ENCODE results near the gene TRPM5. TPM values are rescaled to one million over a fixed set of nuclear protein-coding genes. Genes with fewer than 3 reads are reported as not detected.

TRPM5 gene
- total and polyA plus RNA-seq, 4 donors: 0.05 TPM; not detected in 3

DNA sequence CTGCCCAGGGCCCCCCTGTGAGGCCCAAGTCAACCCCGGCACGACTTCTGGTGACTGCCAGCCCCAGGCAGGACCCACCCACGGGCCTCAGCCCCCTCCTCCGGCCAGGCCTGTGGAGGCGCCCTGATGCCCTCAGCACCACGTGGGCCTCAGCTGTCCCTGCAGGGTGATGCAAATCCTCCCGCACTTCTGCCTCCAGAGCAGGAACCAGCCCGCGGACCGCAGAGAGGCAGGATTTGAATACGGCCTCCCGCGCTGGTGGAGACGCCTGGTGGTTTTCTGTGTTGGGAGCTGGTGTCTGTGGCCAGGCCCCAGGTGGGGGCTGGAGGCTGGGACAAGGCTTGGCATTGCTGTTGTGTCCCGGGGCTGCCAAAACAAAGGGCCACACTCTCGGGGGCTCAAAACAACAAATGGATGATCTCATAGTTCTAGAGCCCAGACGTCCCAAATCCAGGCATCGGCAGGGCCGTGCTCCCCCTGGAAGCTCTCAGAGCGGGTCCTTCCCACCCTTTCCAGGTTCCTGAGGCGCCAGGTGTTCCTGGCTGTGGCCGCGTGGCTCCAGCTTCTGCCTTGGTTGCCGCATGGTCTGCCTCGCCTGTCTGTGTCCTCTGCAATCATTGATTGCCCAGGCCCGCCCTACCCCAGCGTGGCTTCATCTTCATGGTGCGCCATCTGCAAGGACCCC is 19.4 kb downstream of the TRPM5 start:
- WGBS: 78% methylated on average over 28 of the region's 28 CpGs
- peaks cover 0 to 5% (median under 1%) of the 10 kb centered on the region in 4 donors for H3K4me1 ChIP-seq (ENCODE audit: control insufficient read depth in 4 of 4, insufficient read depth in 4 of 4, low read length in 3 of 4)
- no peaks in the 10 kb centered on the region for H3K27me3 ChIP-seq (ENCODE audit: control insufficient read depth in 4 of 4, insufficient read depth in 4 of 4, low read length in 3 of 4)
- H3K4me3 ChIP-seq (ENCODE audit: low read depth in 1 of 3, low read length in 3 of 3): no peak overlapping the region
- no peaks in the 10 kb centered on the region for H3K9me3 ChIP-seq (ENCODE audit: control insufficient read depth in 4 of 4, low read length in 3 of 4)
- H3K36me3 ChIP-seq (ENCODE audit: control insufficient read depth in 4 of 4, insufficient read depth in 3 of 4, low read depth in 1 of 4, low read length in 3 of 4): no peaks in the 10 kb centered on the region
- no peak for DNase-seq (ENCODE audit: low spot score)
- TF ChIP-seq YY1 (IDR thresholded peaks at IDR 0.05): no peak
- H3K27ac ChIP-seq (ENCODE audit: low read depth in 1 of 2, low read length in 2 of 2): no peak overlapping the region
- no peak overlapping the region for H3K9ac ChIP-seq (ENCODE audit: low read depth in 1 of 2, low read length in 2 of 2)

DNA sequence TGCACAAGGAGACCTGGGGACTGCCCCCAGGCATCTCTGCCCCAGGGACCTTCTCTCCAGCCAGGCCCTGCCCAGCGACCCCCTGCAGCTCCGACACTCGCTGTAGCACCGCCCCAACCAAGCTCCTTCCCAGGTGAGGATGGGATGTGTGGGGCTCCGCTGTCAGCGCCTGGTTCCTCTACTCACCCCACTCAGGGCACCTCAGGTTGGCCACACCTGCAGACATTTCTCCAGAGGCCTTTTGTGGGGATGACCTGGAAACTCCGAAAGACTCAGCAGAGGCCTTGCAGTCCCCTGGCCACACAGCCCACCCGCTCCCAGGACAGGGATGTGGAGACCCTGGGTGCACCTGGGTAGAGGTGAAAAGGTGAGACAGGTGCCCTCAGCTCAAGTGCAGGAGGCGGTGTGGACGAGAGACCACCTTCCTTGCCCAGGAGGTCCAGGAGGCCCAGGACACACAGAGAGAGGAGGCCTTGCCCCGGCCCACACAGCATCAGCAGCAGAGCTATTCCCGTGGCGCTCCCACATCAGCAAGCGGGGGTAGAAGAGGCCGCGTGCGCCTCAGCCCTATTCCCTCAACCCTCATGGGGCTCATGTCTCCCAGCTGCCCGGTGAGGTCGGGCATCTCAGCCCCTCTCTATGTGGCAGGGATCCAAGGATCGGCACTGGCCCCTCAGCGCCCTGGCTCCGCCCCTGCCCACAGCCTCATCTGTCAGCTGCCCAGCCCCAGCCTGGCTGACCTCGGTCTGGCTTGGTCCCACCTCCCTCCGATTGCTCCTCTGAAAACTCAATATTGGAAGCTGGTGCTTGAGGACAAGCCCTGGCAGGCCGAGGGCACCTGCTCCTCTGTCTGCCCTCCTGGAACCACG is 20.9 kb downstream of the TRPM5 start:
- H3K36me3 ChIP-seq (ENCODE audit: control insufficient read depth in 4 of 4, insufficient read depth in 3 of 4, low read depth in 1 of 4, low read length in 3 of 4): no peaks in the 10 kb centered on the region
- TF ChIP-seq TAF1 (conservative IDR thresholded peaks at IDR 0.05): no peak
- TF ChIP-seq FOXA2 (IDR thresholded peaks at IDR 0.05): no peak
- TF ChIP-seq RXRA (IDR thresholded peaks at IDR 0.05): no peak
- no peak for TF ChIP-seq EGR1 (IDR thresholded peaks at IDR 0.05; ENCODE audit: low read depth in 2 of 2)
- no peak for TF ChIP-seq YY1 (IDR thresholded peaks at IDR 0.05)
- TF ChIP-seq, protein P1, sequence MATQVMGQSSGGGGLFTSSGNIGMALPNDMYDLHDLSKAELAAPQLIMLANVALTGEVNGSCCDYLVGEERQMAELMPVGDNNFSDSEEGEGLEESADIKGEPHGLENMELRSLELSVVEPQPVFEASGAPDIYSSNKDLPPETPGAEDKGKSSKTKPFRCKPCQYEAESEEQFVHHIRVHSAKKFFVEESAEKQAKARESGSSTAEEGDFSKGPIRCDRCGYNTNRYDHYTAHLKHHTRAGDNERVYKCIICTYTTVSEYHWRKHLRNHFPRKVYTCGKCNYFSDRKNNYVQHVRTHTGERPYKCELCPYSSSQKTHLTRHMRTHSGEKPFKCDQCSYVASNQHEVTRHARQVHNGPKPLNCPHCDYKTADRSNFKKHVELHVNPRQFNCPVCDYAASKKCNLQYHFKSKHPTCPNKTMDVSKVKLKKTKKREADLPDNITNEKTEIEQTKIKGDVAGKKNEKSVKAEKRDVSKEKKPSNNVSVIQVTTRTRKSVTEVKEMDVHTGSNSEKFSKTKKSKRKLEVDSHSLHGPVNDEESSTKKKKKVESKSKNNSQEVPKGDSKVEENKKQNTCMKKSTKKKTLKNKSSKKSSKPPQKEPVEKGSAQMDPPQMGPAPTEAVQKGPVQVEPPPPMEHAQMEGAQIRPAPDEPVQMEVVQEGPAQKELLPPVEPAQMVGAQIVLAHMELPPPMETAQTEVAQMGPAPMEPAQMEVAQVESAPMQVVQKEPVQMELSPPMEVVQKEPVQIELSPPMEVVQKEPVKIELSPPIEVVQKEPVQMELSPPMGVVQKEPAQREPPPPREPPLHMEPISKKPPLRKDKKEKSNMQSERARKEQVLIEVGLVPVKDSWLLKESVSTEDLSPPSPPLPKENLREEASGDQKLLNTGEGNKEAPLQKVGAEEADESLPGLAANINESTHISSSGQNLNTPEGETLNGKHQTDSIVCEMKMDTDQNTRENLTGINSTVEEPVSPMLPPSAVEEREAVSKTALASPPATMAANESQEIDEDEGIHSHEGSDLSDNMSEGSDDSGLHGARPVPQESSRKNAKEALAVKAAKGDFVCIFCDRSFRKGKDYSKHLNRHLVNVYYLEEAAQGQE (IDR thresholded peaks at IDR 0.05): no peak
- TF ChIP-seq, protein P2, sequence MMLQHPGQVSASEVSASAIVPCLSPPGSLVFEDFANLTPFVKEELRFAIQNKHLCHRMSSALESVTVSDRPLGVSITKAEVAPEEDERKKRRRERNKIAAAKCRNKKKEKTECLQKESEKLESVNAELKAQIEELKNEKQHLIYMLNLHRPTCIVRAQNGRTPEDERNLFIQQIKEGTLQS (IDR thresholded peaks at IDR 0.05): no peak
- TF ChIP-seq RAD21 (IDR thresholded peaks at IDR 0.05): no peak
- no peak for TF ChIP-seq HNF4G (IDR thresholded peaks at IDR 0.05)
- TF ChIP-seq JUND (IDR thresholded peaks at IDR 0.05): no peak
- TF ChIP-seq, protein P3, sequence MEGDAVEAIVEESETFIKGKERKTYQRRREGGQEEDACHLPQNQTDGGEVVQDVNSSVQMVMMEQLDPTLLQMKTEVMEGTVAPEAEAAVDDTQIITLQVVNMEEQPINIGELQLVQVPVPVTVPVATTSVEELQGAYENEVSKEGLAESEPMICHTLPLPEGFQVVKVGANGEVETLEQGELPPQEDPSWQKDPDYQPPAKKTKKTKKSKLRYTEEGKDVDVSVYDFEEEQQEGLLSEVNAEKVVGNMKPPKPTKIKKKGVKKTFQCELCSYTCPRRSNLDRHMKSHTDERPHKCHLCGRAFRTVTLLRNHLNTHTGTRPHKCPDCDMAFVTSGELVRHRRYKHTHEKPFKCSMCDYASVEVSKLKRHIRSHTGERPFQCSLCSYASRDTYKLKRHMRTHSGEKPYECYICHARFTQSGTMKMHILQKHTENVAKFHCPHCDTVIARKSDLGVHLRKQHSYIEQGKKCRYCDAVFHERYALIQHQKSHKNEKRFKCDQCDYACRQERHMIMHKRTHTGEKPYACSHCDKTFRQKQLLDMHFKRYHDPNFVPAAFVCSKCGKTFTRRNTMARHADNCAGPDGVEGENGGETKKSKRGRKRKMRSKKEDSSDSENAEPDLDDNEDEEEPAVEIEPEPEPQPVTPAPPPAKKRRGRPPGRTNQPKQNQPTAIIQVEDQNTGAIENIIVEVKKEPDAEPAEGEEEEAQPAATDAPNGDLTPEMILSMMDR (IDR thresholded peaks at IDR 0.05; ENCODE audit: low read depth, low read length, missing input control): no peak
- TF ChIP-seq HNF4A (conservative IDR thresholded peaks at IDR 0.05): no peak
- TF ChIP-seq, protein P4, sequence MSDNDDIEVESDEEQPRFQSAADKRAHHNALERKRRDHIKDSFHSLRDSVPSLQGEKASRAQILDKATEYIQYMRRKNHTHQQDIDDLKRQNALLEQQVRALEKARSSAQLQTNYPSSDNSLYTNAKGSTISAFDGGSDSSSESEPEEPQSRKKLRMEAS (IDR thresholded peaks at IDR 0.05): no peak
- TF ChIP-seq GABPA (IDR thresholded peaks at IDR 0.05 in 1 of 2, conservative IDR thresholded peaks at IDR 0.05 in 1 of 2): no peak
- no peak for TF ChIP-seq SP1 (IDR thresholded peaks at IDR 0.05)
- TF ChIP-seq NR2F2 (IDR thresholded peaks at IDR 0.05): no peak
- TF ChIP-seq FOXA1 (IDR thresholded peaks at IDR 0.05): no peak
- no peak overlapping the region for H3K9ac ChIP-seq (ENCODE audit: low read depth in 1 of 2, low read length in 2 of 2)
- peaks cover 0 to 8% (median under 1%) of the 10 kb centered on the region in 4 donors for H3K4me1 ChIP-seq (ENCODE audit: control insufficient read depth in 4 of 4, insufficient read depth in 4 of 4, low read length in 3 of 4)
- no peak overlapping the region for H3K4me3 ChIP-seq (ENCODE audit: low read depth in 1 of 3, low read length in 3 of 3)
- 81% methylated on average over 26 of the region's 26 CpGs for WGBS
- H3K27ac ChIP-seq (ENCODE audit: low read depth in 1 of 2, low read length in 2 of 2): no peak overlapping the region
- H3K9me3 ChIP-seq (ENCODE audit: control insufficient read depth in 4 of 4, low read length in 3 of 4): no peaks in the 10 kb centered on the region
- DNase-seq (ENCODE audit: low spot score): no peak
- no peaks in the 10 kb centered on the region for H3K27me3 ChIP-seq (ENCODE audit: control insufficient read depth in 4 of 4, insufficient read depth in 4 of 4, low read length in 3 of 4)

Measured in liver (tissue), 9 donors.